SK-N-MC (cell line): Measurements from ENCODE around the gene OSBPL1A.

ENCODE experiments used
- DNase-seq: peaks from one replicate; pipeline ENCODE4 v3.0.0-alpha.2; 2011; ENCODE audit warnings: low read depth, low spot score
- H3K27ac ChIP-seq: fragments of 200-600 bp; sonication (generic); 2 replicates; pipeline ENCODE4 v1.5.1; 2016; ENCODE audit warnings: mixed run types
- H3K36me3 ChIP-seq: fragments of 200-600 bp; sonication (generic); 2 replicates; pipeline ENCODE4 v1.6.1; 2017; ENCODE audit warnings: antibody characterized with exemption, low read length, mixed read lengths; ENCODE audit not compliant: insufficient read depth
- H3K4me3 ChIP-seq: fragments of 200-600 bp; sonication (generic); 2 replicates; pipeline ENCODE4 v1.5.1; 2016
- H3K9ac ChIP-seq: fragments of 200-600 bp; sonication (generic); 2 replicates; pipeline ENCODE4 v1.8.0; 2017; ENCODE audit warnings: mixed run types, mixed read lengths; ENCODE audit not compliant: insufficient read length
- H3K9me3 ChIP-seq: fragments of 200-600 bp; sonication (generic); 2 replicates; pipeline ENCODE4 v1.6.1; 2017; ENCODE audit warnings: low read depth, mild to moderate bottlenecking, antibody characterized with exemption, low read length, moderate library complexity, mixed read lengths
- EZH2 ChIP-seq: fragments of 200-600 bp; sonication (generic); IDR thresholded peaks from one replicate; pipeline ENCODE4 v1.6.1; 2017; ENCODE audit warnings: antibody characterized with exemption
- FOXP2 ChIP-seq: optimal IDR thresholded peaks from 2 replicates; pipeline ENCODE3; 2011; ENCODE audit warnings: mild to moderate bottlenecking, moderate library complexity; ENCODE audit not compliant: insufficient read depth; ENCODE audit errors: extremely low read length, control extremely low read depth
- POLR2AphosphoS5 ChIP-seq: IDR thresholded peaks from 2 replicates; pipeline ENCODE4 v1.6.1; 2012; ENCODE audit warnings: mild to moderate bottlenecking, low read depth, low read length, borderline replicate concordance

OSBPL1A gene

GRCh38 chr18:24181806-24182205 is 215.8 kb downstream of the OSBPL1A start:
- TF ChIP-seq EZH2 = no peak
- no peak for TF ChIP-seq POLR2AphosphoS5
- no peak for TF ChIP-seq FOXP2
- H3K9ac ChIP-seq = no peak overlapping the region
- H3K36me3 ChIP-seq = no peaks in the 10 kb centered on the region
- no peak overlapping the region for H3K27ac ChIP-seq
- no peak for DNase-seq
- no peak overlapping the region for H3K4me3 ChIP-seq
- no peaks in the 10 kb centered on the region for H3K9me3 ChIP-seq

- H3K27ac ChIP-seq = no peak overlapping the region
- no peak for TF ChIP-seq EZH2
- TF ChIP-seq FOXP2 = no peak
- no peak overlapping the region for H3K9ac ChIP-seq
- H3K36me3 ChIP-seq = no peaks in the 10 kb centered on the region
- DNase-seq = no peak
- H3K4me3 ChIP-seq = no peak overlapping the region
- no peaks in the 10 kb centered on the region for H3K9me3 ChIP-seq
These were observed 217.6 kb downstream of the OSBPL1A start for GRCh38 chr18:24180048-24180447.

GRCh38 chr18:24177499-24178133 is 220.0 kb downstream of the OSBPL1A start:
- Histone ChIP-seq H3K36me3 (peaks cover 8% of the 10 kb centered on the region; the same call in 1 of the 2 replicates), H3K27ac (no peak overlapping the region), H3K9me3 (no peaks in the 10 kb centered on the region), H3K4me3 (no peak overlapping the region), H3K9ac (no peak overlapping the region)
- no peak for TF ChIP-seq FOXP2
- TF ChIP-seq EZH2 = no peak
- no peak for TF ChIP-seq POLR2AphosphoS5
- DNase-seq = no peak

DNA sequence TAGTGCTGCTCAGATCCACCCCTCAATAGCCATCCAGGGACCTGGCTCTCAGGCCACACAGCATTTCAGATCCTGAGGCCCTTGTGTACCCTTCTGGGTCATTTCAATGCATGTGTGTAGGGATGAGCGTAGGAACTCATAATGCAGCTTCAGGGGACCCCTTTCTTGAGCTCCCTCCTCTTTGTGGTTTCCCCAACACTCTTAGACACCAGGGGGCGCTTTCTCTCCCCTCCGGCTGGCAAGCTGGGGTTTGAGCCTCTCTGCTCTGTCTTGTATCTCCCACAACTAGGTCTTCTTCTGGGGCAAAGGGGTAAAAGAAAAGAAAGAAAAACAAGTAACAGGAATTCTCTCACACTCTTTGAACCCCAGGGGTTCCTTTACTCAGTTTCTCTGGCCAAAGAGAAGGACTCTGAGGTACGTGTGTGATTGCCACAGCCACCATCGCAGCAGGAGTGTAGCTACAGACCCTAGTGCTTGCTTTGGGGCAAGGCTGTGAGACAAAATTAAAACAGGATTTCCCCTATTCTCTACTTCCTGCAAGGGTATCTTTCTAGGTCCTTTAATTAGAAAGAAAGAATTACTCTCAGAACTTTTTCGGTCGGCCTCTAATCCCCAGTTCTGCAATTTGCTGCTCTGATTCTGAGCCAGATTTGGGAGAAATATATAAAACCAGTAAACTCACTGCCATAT is 220.8 kb downstream of the OSBPL1A start:
- no peak overlapping the region for H3K27ac ChIP-seq
- TF ChIP-seq FOXP2 = no peak
- no peak for TF ChIP-seq POLR2AphosphoS5
- no peak for TF ChIP-seq EZH2
- H3K9ac ChIP-seq = no peak overlapping the region

DNA sequence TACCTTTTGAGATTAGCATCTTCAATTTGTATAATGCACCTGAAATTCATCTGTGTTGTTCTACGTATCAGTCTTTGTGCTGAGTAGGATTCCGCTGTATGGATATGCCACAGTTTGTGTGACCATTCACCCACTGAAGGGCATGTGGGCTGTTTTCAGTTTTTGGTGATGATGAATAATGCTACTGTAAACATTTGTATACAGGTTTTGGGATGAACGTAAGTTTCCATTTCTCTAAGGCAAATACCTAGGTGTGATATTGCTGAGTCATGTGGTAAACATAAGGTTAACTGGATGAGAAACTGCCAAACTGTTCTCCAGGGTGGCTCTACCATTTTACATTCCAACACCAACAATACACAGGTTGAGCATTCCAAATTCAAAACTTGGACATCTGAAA is 223.6 kb downstream of the OSBPL1A start:
- H3K27ac ChIP-seq = no peak overlapping the region
- no peak for TF ChIP-seq FOXP2
- no peak for TF ChIP-seq EZH2
- TF ChIP-seq POLR2AphosphoS5 = no peak
- no peak for DNase-seq
- H3K36me3 ChIP-seq = peaks cover 8% of the 10 kb centered on the region; the same call in 1 of the 2 replicates
- no peak overlapping the region for H3K4me3 ChIP-seq
- H3K9me3 ChIP-seq = no peaks in the 10 kb centered on the region
- no peak overlapping the region for H3K9ac ChIP-seq

More for the DNA sequence above, 220.8 kb downstream of the OSBPL1A start:
- DNase-seq = peak; percentile 12
- Histone ChIP-seq H3K36me3 (peaks cover 8% of the 10 kb centered on the region; the same call in 1 of the 2 replicates), H3K4me3 (no peak overlapping the region), H3K9me3 (no peaks in the 10 kb centered on the region)

DNA sequence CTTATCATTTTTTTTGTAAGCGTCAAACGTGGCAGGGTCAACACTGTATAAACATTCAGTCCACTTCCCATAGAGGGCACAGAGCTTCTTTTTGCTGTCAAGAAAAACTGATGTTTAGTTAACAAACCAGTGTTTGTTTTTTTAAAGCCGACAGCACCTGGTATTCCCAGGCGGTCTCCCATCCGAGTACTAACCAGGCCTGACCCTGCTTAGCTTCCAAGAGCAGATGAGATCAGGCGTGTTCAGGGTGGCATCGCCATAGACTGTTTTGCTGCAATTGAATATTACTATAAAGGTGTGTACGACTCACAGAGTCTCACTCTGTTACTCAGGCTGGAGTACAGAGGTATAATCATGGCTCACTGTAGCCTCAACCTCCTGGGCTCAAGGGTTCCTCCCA is 227.3 kb downstream of the OSBPL1A start:
- DNase-seq = no peak
- Histone ChIP-seq H3K36me3 (peaks cover 8% of the 10 kb centered on the region; the same call in 1 of the 2 replicates), H3K27ac (no peak overlapping the region), H3K9me3 (no peaks in the 10 kb centered on the region), H3K4me3 (no peak overlapping the region), H3K9ac (no peak overlapping the region)
- TF ChIP-seq EZH2 (no peak), POLR2AphosphoS5 (no peak), FOXP2 (no peak)

- no peaks in the 10 kb centered on the region for H3K9me3 ChIP-seq
- TF ChIP-seq EZH2 (no peak), FOXP2 (no peak), POLR2AphosphoS5 (no peak)
- no peak overlapping the region for H3K4me3 ChIP-seq
- no peak overlapping the region for H3K9ac ChIP-seq
- no peak for DNase-seq
- peaks cover 5% of the 10 kb centered on the region; the same call in 1 of the 2 replicates for H3K36me3 ChIP-seq
- no peak overlapping the region for H3K27ac ChIP-seq
These were observed 229.1 kb downstream of the OSBPL1A start for GRCh38 chr18:24168496-24168895.

- H3K4me3 ChIP-seq = no peak overlapping the region
- no peak overlapping the region for H3K27ac ChIP-seq
- no peak for TF ChIP-seq FOXP2
- TF ChIP-seq EZH2 = no peak
- no peak for TF ChIP-seq POLR2AphosphoS5
- peaks cover 15% of the 10 kb centered on the region; the same call in 1 of the 2 replicates for H3K36me3 ChIP-seq
- H3K9ac ChIP-seq = no peak overlapping the region
- no peak for DNase-seq
- no peaks in the 10 kb centered on the region for H3K9me3 ChIP-seq
These were observed 236.3 kb downstream of the OSBPL1A start for GRCh38 chr18:24161304-24161703.
